GM10847 (cell line): ENCODE data around the gene TFAP2A.

ENCODE experiments used
- POLR2A ChIP-seq: IDR thresholded peaks from 2 replicates; pipeline ENCODE4 v1.6.1; 2011; ENCODE audit not compliant: insufficient read length; ENCODE audit errors: extremely low read depth

The TFAP2A gene

DNA sequence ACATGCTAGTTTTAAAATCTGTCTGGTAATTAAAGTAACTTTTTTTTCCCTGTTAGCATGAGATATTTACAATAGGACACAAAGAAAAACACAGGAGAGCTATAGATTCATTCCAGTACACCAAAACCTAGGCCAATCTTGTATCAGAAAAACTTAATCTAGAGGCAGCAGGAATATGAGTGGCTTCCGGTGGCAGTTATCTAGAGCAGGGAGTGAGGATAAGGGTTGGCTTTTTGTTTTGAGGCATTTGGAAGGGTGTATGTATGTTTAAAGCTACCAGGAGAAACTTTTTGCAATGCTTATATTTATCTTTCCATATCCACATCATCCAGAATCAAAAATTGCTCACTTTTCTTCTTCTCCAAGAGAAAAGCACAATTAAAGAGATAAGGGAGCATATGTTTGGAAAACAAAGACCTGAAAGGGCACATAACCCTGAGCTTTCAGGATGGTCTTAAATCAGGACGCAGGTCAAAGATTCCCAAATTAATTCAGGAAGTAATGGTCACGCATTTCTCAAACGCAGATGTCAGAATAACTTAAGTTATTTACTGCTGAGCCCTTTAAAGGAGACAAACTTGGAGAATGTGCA, 13.1 kb downstream of the TFAP2A start:
- no peak for TF ChIP-seq POLR2A

DNA sequence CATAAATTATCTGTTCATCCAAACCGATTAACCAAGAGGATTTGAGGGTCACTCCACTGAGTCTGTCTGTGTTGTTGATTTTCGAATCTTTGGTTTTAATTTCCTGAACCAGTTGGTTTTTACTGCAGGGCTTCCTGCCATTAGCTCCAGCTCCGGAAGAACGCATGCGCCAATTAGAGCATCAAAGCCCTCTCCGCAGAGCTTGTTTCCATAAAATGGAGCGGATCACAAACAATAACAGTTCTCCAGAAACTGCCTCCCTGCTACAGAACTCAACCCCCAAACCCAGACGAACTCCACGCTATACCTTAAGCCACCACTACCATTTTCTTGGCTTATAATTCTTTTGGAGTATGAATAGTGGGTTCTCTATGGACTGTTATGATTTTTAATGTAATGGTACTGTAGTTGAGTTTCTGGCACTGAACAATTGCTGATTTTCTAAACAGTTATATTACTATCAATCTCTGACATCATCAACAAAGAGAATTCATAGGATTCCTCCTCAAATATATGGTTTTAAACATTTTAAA, 13.8 kb downstream of the TFAP2A start:
- TF ChIP-seq POLR2A, result no peak

DNA sequence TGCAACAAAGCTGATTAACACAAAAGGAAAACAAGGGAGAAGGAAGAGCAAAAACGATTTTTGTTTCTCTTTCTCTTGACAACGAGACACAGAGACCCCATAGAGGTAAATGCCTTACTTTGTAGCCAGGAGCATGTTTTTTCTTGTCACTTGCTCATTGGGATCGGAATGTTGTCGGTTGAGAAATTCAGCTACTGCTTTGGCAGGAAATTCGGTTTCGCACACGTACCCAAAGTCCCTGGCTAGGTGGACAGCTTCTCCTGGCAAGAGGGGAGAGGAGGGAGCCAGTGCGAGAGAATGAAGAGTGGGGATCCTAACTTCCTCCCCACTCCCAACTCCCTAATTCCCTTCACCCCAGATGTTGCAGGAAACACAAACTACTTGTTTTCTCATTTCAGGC, 14.5 kb downstream of the TFAP2A start:
- no peak for TF ChIP-seq POLR2A

DNA sequence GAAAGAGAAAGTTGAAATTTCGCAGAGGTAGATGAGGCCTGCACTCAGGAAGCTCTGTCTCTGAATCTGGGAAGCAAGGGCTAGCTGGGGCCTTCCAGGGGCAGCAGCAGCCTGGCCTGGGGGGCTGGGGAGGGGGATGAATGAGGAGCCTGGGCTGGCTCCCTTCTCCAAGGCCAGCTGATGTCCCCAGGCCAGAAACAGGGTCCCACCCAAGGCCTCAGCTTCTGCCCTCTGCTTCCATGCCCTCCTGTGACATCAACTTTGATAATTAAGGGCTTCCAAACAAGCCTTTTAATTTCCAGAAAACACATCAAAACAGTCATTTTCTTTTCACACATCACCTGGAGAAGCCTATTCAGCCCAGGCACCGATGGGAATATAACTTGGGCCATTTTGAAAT, 15.4 kb downstream of the TFAP2A start:
- TF ChIP-seq POLR2A, result no peak

DNA sequence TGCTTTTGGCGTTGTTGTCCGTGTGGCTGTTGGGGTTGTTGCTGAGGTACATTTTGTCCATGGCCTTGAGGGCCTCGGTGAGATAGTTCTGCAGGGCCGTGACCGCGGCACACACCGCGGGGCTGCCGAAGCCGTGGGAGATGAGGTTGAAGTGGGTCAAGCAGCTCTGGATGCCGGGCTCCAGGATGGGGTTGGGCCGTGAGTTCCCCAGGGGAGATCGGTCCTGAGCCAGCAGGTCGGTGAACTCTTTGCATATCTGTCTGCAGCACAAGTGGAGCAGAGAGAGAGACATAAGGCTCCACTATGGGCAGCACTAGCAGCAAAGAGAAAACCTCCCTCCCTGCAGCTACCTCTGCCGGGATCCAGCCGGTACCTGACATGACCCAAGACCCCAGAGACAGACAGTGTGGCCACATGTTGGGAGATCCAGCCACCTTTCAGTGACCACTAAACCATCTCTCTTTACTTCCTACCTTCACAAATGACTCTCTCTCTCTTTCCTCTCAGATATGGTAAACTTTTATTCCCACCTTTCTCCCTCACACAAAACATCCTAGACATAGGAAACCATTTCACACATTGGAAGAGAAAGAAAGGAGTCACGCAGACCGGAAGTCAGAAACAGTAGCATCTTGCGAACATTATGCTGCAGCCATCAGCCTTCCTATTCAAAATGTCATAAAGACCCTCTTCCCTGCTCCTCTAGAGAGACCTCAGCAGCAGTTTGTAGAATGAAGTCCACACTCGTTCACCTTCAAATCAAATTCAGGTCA, 16.2 kb downstream of the TFAP2A start:
- no peak for TF ChIP-seq POLR2A

DNA sequence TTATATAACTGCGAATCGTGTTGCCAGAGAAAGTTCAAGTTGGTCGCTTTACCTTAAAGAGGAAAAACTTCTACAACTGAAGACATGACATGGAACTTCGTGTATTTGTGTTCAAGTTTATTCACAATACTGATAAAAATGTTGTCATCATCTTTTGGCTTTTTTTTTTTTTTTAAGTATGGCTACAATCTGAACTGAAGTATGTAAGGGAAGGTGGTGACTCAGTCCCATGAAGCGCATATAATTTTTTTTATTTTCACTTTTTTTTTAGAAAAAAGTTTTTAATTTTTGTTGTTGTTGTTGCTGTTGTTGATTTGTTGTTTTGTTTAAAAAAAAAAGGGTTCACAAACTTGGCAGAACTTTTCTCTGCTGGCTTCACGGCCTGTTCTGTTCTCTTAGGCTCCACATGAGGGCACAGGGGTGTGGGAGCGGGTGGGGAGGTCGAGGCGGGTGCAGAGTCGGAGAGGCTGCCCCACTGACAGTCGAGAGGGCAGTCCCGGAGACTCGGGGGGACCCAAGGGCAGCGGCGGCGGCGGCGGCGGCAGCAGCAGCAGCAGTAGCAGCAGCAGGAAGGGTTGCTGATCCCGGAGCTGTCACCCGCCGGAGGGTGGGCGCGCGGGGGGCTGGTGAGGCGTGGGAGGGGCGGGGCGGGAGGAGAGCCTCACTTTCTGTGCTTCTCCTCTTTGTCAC, 17.0 kb downstream of the TFAP2A start:
- TF ChIP-seq POLR2A, result no peak

DNA sequence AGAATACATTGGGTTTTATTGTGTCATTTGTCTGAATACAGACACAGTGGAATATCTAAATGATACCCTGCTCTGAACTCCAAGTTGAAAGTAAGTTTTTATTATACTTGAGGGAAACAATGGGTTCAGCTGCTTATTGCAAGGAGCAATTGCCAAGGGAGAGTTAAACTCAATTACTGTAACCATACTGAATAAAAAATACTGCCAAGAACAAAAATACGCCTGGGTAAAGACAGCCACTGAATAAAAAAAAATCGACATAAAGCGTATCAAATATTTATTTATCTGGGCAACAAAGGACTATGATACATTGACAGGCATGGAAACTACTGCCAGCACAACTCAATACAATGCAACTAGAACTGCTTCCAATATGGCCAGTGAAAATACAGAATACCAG, 18.1 kb downstream of the TFAP2A start:
- no peak for TF ChIP-seq POLR2A

DNA sequence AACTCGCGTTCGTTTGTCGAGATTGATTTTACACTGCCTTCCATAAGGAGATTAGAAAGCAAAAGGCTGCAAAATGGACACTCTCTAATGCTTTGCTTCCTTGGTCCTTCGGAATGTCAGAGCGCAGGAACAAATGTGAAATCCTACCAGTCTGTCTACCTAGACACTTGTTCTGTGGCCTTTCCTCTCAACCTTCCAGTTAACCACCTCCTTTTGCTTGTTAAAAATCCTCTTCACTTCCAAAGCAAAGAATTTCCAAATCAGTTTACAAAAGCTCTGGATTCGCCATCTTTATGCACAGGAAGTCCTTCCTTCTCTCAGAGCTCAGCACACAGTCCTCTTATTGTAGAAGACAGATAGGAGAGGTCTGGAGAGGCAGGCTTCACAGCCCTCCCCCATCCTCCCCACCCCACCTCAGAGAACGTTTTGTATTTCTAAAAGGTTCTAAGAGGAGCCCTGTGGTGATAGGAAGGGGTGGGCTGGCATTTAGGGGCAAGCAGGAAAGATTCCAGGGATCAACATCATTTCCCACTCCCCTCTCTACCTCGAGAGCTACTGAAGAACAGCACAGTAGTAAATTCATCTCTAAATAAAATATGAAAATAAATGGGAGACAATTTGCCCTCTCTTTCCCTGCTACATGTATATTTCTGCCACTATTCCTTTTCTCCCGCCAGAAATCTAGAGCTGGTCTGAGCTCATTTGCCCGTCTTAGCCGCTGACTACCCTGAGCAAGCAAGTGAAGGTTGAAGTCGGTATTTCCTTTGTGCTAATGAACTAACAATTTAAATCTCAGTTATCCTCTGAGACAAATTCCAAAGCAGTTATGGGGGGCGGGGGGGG, 18.9 kb downstream of the TFAP2A start:
- no peak for TF ChIP-seq POLR2A

DNA sequence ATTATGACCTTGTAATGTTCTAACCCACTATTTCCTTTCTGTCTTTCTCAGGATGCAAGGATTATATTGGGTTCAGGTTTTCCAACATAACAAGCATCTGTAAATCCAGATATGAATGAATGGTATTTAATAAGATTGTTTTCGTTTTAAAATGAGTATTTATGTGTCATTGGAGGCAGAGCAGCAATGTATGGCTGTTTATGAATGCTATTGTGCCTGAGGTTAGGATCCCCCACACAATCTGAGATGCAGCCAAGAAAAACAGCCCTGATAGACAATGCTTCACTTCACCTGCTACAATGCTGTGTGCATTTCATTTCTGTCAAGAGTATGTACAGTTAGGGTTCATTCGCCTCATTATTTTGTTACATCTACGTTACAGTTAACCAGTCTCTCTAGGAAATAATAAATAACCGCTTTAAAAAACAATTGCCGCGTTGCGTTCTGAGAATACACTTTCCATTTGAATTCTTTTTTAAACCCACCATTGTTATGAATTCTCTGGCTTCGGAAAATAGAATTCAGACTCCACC, 19.6 kb downstream of the TFAP2A start:
- no peak for TF ChIP-seq POLR2A

DNA sequence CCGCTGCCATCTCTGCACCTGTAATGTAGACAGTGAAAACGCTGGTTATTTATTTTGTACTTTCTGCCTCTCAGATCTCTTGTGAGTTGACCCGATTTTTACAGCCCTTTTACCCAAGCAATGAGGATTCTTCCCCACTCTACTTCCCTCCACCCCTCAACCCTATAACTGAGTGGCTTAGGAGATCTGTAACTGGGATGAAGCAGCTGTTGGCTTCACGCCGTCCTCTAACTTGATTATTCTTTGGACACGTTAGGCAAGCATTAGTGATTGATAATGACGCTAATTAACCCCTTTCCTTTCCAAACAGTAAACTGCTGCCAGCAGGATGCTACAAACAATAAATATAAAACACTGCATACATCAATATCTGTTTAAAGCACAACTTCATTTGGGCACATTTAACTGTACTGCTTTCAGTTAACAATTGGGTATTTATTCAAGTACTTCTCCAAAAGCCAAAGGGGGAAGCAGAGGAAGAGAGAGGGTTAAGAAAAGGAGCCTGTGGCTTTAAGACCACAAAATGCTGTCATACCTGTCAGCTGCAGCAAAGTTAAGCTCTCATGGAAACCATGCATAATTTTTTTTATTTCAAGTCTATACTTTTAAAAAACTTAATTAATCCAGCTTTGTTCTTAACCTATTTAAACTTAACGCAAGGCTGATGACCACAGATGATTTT, 21.2 kb downstream of the TFAP2A start:
- no peak for TF ChIP-seq POLR2A

DNA sequence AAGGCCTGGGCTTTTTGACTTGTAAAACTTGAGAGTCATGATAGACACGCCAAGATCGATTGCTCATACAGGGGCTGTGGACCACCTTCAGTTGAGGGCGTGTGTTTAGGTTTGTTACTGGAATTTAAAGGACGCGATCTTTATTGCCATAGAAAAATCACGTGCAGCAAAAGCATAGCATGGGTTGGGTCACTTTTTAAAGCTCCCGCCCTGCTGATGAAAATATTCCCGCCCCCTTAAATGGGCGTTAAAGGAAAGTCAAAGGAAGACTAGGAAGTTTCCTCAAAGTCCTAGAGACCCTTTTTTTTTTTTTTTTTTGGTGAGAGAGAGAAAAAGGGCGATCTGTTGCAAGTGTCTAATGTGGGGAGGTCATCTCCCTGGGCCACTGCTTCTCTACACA, 23.1 kb downstream of the TFAP2A start:
- TF ChIP-seq POLR2A, result no peak

DNA sequence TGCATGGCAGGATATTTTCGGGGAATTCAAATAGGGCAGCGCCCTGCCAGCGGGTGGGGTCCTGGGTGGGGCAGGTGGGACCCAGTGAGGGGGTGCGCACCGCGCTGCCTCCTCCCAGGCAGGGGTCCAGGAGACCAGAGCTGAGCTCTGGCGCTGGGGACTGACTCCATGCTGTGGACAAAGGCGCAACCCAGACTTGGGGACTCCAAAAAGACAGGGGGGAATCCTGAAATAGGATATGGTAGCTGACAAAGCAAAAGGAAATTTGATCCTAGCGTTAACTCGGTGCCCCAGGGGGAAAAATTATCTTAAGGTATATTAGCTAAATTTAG, 23.6 kb downstream of the TFAP2A start:
- no peak for TF ChIP-seq POLR2A

DNA sequence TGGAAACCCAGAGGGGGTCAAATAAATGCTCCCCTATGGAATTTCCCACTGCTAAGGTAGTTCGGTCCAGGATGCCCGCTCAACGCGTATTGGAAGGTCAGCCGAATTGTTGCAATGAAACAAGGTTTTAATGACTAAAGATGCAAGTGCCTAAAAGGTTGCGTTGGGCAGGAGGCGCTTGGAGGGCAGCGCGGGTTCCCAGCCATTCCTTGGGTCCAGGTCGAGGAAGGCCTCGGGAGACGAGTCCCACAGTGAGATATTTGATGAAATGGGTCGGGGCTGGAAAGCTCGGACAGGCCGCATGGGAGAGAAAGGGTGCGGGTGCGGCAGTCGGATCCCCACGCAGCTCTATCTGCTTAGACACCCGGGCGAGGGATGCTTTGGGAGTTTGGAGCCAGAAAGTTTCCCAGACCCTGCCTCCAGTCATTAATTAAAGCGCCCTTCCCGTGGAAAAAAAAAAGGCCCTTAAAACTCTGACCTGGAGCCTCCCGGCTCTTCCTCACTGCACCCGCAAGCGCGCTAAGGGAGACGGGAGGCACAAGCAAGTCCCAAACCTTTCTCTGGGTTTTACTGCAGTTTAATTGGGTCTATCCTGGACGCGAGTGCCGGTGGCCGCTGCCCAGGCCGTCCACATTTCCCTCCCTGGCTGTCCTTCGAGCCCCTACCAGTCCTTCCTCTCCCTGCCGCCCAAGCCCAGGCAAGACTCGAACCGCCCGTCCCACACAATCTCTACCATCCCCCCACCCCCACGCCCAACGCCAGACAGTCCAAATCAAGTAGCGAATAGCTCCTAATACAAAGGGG, 24.2 kb downstream of the TFAP2A start:
- no peak for TF ChIP-seq POLR2A
